Urinary bladder (tissue), 4 donors: Measurements from ENCODE around the gene PKLR. TPM values are rescaled to one million over a fixed set of nuclear protein-coding genes. Genes with fewer than 3 reads are reported as not detected.
A peak's percentile ranks its signal among the peaks of the same experiment; 100 is the strongest.
"Not testable (repeated sequence)": the region's sequence is repeated elsewhere in the genome, so short reads cannot be mapped to it uniquely, and the experiment has no call there.

Experiments used
- DNase-seq: peaks from one replicate; pipeline ENCODE4 v3.0.0-alpha.2; 2015; ENCODE audit errors: extremely low spot score
- H3K27ac ChIP-seq: one replicate; pipeline ENCODE4 v1.5.1; 2013; ENCODE audit warnings: low read depth, mild to moderate bottlenecking, moderate library complexity
- H3K36me3 ChIP-seq: one replicate; pipeline ENCODE4 v1.6.1; 2013; ENCODE audit warnings: mild to moderate bottlenecking, moderate library complexity; ENCODE audit not compliant: insufficient read depth
- H3K4me1 ChIP-seq: one replicate; pipeline ENCODE4 v1.6.1; 2013; ENCODE audit warnings: mild to moderate bottlenecking, moderate library complexity; ENCODE audit not compliant: insufficient read depth
- H3K4me3 ChIP-seq: one replicate; pipeline ENCODE4 v1.5.1; 2013; ENCODE audit warnings: low read depth, low read length
- WGBS: extraction: QIAGEN DNeasy Blood & Tissue Kit; methylation state at CpG from one replicate; pipeline ENCODE4 v1.1.7; 2013; 5-methylcytosine and 5-hydroxymethylcytosine counted together
- polyA plus RNA-seq: library from polyadenylated mRNA; stranded (reverse); fragments of 200-250 nt; gene quantifications from one replicate; pipeline ENCODE4 v1.2.3, GENCODE V29; 2013
- total RNA-seq: library from RNA; depleted of rRNA; stranded (reverse); fragments of >200 nt; gene quantifications from one replicate; pipeline ENCODE4 v1.2.3, GENCODE V29; 2014
- donor health status: healthy with polysubstance abuse.
- donor health status: healthy.

The PKLR gene
- total and polyA plus RNA-seq, 2 donors = not detected

DNA sequence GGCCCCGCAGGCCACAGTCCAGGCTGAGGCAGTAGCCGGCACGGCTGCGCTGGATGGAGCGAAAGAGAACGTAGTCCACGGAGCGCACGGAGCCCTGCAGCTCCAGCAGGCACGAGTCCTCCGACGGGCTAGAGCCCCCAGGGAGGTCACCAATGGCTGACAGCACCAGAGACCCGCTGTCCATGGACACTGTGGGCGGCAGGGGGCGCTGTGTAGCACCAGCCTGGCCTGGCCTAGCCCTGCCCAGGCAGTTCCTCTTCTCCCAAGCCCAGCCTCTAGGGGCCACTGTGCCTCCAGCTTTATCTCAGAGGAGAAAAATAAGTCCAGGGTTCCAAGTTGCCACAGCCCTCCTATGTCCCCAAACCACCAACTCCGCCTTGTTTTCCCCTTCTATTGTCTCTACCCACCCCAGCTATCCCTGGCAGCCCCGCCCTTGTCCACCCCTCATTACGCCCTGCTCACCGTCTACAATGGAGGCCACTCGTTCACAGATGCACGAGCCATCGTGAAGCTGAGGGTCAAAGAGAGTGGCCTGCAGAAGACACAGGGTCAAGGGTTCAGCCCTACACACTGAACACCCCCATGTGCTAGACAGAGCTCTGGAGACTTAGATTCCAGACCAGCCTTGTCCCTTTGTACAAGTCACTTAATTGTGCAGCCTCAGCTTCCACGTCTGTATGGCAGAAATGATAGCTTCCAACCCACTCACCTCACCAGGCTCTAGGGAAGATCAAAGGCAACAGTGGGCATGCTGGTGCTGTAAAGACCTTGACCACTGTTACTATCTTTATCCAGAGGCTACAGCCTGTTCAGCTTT is 50.4 kb downstream of the PKLR start:
- 16% methylated on average over 23 of the region's 23 CpGs for WGBS
- H3K4me3 ChIP-seq = no peak overlapping the region
- H3K27ac ChIP-seq = no peak overlapping the region
- peaks cover 2% of the 10 kb centered on the region for H3K36me3 ChIP-seq
- no peaks in the 10 kb centered on the region for H3K4me1 ChIP-seq
- peak; percentile 79 for DNase-seq

GRCh38 chr1:155250246-155250632 is 51.0 kb downstream of the PKLR start:
- Histone ChIP-seq H3K4me1 (no peaks in the 10 kb centered on the region), H3K4me3 (no peak overlapping the region), H3K27ac (no peak overlapping the region), H3K36me3 (peaks cover 2% of the 10 kb centered on the region)
- 25% methylated on average over 28 of the region's 28 CpGs for WGBS
- no peak for DNase-seq

GRCh38 chr1:155247667-155248553 is 53.3 kb downstream of the PKLR start:
- no peak overlapping the region for H3K27ac ChIP-seq
- H3K36me3 ChIP-seq = peaks cover 2% of the 10 kb centered on the region
- no peak overlapping the region for H3K4me3 ChIP-seq
- no peaks in the 10 kb centered on the region for H3K4me1 ChIP-seq
- DNase-seq = no peak
- 88% methylated on average over 26 of the region's 26 CpGs for WGBS

GRCh38 chr1:155246796-155247195 is 54.4 kb downstream of the PKLR start:
- H3K27ac ChIP-seq, H3K36me3 ChIP-seq, DNase-seq, H3K4me1 ChIP-seq, H3K4me3 ChIP-seq: not testable (repeated sequence)
- WGBS = 96% methylated on average over 3 of the region's 3 CpGs

DNA sequence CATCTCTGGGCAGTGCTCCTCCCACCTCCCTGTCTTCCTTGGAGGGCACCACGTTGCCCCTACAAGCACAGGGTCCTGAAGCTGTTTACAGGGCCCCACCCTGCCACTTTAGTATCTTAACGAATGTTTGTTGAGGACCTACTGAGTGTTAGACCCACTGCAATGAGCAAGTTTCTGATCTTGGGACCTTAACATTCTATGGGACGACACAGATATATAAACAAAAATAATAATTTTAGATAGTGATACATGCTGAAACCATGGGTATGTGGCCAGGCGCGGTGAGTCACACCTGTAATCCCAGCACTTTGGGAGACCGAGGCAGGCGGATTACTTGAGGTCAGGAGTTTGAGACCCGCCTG is 56.1 kb downstream of the PKLR start:
- 45% methylated on average over 8 of the region's 8 CpGs for WGBS
- DNase-seq = no peak
- Histone ChIP-seq H3K36me3 (peaks cover 2% of the 10 kb centered on the region), H3K4me3 (peak overlapping the region; percentile 19), H3K4me1 (peaks cover 3% of the 10 kb centered on the region), H3K27ac (peak overlapping the region; percentile 69)

- DNase-seq = peak; percentile 98
- peak overlapping the region; percentile 38 for H3K4me3 ChIP-seq
- peak overlapping the region; percentile 84 for H3K27ac ChIP-seq
- peaks cover 3% of the 10 kb centered on the region for H3K4me1 ChIP-seq
- peaks cover 2% of the 10 kb centered on the region for H3K36me3 ChIP-seq
- WGBS = under 1% methylated on average over 53 of the region's 53 CpGs
Measured at GRCh38 chr1:155244368-155245162, 56.7 kb downstream of the PKLR start.

GRCh38 chr1:155242805-155243358 is 58.4 kb downstream of the PKLR start:
- peaks cover 2% of the 10 kb centered on the region for H3K36me3 ChIP-seq
- WGBS = 53% methylated on average over 3 of the region's 3 CpGs
- H3K27ac ChIP-seq = no peak overlapping the region
- no peak for DNase-seq
- peaks cover 3% of the 10 kb centered on the region for H3K4me1 ChIP-seq
- H3K4me3 ChIP-seq = peak overlapping the region; percentile 38

DNA sequence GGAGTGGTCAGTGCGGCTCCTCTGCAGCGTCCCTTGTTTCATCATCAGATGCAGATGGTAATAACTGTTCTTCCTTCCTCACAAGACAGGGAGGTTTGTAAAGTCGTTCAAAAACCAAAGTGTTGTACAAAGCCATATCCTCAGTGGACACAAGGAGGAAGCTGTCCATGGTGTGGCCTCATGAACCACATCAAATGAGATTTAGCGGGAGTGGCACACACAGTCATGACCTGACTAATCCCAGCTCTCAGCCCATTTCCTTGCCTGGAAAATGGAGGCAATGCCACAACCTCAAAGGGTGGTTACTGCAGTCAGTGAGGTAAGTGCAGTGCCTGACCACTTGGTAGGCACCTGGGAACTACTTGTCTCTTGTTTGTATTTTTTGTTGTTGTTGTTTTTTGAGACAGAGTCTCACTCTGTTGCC is 59.4 kb downstream of the PKLR start:
- WGBS = 61% methylated on average over 4 of the region's 4 CpGs
- peaks cover 3% of the 10 kb centered on the region for H3K4me1 ChIP-seq
- no peak for DNase-seq
- no peak overlapping the region for H3K4me3 ChIP-seq
- no peak overlapping the region for H3K27ac ChIP-seq
- no peaks in the 10 kb centered on the region for H3K36me3 ChIP-seq

GRCh38 chr1:155241069-155241679 is 60.1 kb downstream of the PKLR start:
- no peak overlapping the region for H3K4me3 ChIP-seq
- H3K27ac ChIP-seq = no peak overlapping the region
- no peaks in the 10 kb centered on the region for H3K36me3 ChIP-seq
- WGBS = 15% methylated on average over 4 of the region's 4 CpGs
- peaks cover 3% of the 10 kb centered on the region for H3K4me1 ChIP-seq
- peak; percentile 78 for DNase-seq

Other genes with a start within 250 kb of the PKLR start
- gene EFNA4, start 237.7 kb downstream of the PKLR start, total RNA-seq = 7.5 TPM
- gene EFNA4, start 237.7 kb downstream of the PKLR start, polyA plus RNA-seq = 8.1 TPM
- gene EFNA3, start 222.6 kb downstream of the PKLR start, total RNA-seq = 1.2 TPM
- gene EFNA3, start 222.6 kb downstream of the PKLR start, polyA plus RNA-seq = 2.3 TPM
- gene EFNA1, start 173.6 kb downstream of the PKLR start, total RNA-seq = 31.1 TPM
- gene EFNA1, start 173.6 kb downstream of the PKLR start, polyA plus RNA-seq = 44.6 TPM
- gene SLC50A1, start 165.6 kb downstream of the PKLR start, total RNA-seq = 19.5 TPM
- 31.7 TPM for gene SLC50A1, start 165.6 kb downstream of the PKLR start, polyA plus RNA-seq
- 15.8 TPM for gene DPM3, start 160.9 kb downstream of the PKLR start, total RNA-seq
- 205 TPM for gene DPM3, start 160.9 kb downstream of the PKLR start, polyA plus RNA-seq
- gene KRTCAP2, start 128.1 kb downstream of the PKLR start, total RNA-seq = 53.0 TPM
- 266 TPM for gene KRTCAP2, start 128.1 kb downstream of the PKLR start, polyA plus RNA-seq
- 0.85 TPM for gene TRIM46, start 127.6 kb downstream of the PKLR start, total RNA-seq
- 1.1 TPM for gene TRIM46, start 127.6 kb downstream of the PKLR start, polyA plus RNA-seq
- gene THBS3, start 93.5 kb downstream of the PKLR start, total RNA-seq = 57.2 TPM
- 24.5 TPM for gene THBS3, start 93.5 kb downstream of the PKLR start, polyA plus RNA-seq
- 13.6 TPM for gene MTX1, start 92.7 kb downstream of the PKLR start, total RNA-seq
- gene MTX1, start 92.7 kb downstream of the PKLR start, polyA plus RNA-seq = 40.2 TPM
- 2.6 TPM for gene ENTREP3, start 46.0 kb downstream of the PKLR start, total RNA-seq
- 37.8 TPM for gene ENTREP3, start 46.0 kb downstream of the PKLR start, polyA plus RNA-seq
- gene SCAMP3, start 39.1 kb downstream of the PKLR start, total RNA-seq = 13.1 TPM
- 74.9 TPM for gene SCAMP3, start 39.1 kb downstream of the PKLR start, polyA plus RNA-seq
- gene CLK2, start 27.9 kb downstream of the PKLR start, total RNA-seq = 29.7 TPM
- 42.3 TPM for gene CLK2, start 27.9 kb downstream of the PKLR start, polyA plus RNA-seq
- gene HCN3, start 24.0 kb downstream of the PKLR start, total RNA-seq = 3.0 TPM
- 3.2 TPM for gene HCN3, start 24.0 kb downstream of the PKLR start, polyA plus RNA-seq
- 73.1 TPM for gene FDPS, start 7.4 kb upstream of the PKLR start, total RNA-seq
- gene FDPS, start 7.4 kb upstream of the PKLR start, polyA plus RNA-seq = 92.6 TPM
- gene RUSC1, start 19.5 kb upstream of the PKLR start, total RNA-seq = 13.8 TPM
- gene RUSC1, start 19.5 kb upstream of the PKLR start, polyA plus RNA-seq = 36.3 TPM